A549 treated with Hydrocortisone at 1 μM for 4 hours (cell line): Measurements from ENCODE around the gene EXOC6. TPM values are rescaled to one million over a fixed set of nuclear protein-coding genes. Genes with fewer than 3 reads are reported as not detected.

ENCODE experiments used
- total RNA-seq: library from RNA; stranded (reverse); fragments of 200-300 nt; extraction: Qiagen RNA extraction; gene quantifications from 5 replicates; pipeline ENCODE4 v1.2.3, GENCODE V29; 2022

Gene EXOC6, protein sequence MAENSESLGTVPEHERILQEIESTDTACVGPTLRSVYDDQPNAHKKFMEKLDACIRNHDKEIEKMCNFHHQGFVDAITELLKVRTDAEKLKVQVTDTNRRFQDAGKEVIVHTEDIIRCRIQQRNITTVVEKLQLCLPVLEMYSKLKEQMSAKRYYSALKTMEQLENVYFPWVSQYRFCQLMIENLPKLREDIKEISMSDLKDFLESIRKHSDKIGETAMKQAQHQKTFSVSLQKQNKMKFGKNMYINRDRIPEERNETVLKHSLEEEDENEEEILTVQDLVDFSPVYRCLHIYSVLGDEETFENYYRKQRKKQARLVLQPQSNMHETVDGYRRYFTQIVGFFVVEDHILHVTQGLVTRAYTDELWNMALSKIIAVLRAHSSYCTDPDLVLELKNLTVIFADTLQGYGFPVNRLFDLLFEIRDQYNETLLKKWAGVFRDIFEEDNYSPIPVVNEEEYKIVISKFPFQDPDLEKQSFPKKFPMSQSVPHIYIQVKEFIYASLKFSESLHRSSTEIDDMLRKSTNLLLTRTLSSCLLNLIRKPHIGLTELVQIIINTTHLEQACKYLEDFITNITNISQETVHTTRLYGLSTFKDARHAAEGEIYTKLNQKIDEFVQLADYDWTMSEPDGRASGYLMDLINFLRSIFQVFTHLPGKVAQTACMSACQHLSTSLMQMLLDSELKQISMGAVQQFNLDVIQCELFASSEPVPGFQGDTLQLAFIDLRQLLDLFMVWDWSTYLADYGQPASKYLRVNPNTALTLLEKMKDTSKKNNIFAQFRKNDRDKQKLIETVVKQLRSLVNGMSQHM
- total RNA-seq, result 11.9 to 26.7 TPM (median 14.9 TPM) in 5 replicates

DNA sequence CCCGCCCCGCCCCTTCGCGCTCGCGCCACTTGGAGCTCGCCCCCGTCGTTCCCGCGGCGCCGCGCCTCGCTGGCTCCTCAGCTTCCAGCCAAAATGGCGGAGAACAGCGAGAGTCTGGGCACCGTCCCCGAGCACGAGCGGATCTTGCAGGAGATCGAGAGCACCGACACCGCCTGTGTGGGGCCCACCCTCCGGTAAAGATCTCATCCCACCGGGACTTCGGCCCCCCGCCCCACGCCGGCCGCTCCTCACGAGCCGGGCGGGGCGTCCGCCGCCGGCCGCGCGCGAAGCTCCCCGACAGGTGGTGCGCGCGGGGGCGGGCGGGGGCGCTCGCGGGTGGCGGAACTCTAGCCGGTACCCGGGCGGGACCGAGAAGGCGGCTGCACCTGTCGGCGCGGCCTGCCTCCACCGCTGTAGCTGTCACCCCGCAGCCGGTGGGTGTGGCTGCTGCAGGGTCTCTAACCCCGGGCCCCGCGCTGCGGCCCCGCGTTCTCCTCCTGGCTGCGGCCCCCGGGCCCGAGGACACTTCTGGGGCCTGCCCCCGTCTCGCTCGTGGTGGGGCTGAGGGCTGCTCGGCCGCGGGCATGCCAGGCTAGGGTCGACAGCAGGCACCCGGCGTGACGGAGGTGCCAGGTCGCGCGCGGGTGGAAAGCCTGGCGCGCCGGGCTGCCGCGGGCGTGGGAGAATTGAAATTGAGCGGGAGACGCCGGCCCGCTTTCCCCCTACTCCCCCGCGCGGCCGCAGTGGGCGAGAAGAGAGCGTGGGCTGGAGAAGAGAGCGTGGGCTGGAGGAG lies at the start of gene EXOC6:
Gene EXOC6, plus strand, starts transcription at position 80 of the 793 bp plus-strand sequence. Its CDS starts 14 bp downstream, at position 94.

DNA sequence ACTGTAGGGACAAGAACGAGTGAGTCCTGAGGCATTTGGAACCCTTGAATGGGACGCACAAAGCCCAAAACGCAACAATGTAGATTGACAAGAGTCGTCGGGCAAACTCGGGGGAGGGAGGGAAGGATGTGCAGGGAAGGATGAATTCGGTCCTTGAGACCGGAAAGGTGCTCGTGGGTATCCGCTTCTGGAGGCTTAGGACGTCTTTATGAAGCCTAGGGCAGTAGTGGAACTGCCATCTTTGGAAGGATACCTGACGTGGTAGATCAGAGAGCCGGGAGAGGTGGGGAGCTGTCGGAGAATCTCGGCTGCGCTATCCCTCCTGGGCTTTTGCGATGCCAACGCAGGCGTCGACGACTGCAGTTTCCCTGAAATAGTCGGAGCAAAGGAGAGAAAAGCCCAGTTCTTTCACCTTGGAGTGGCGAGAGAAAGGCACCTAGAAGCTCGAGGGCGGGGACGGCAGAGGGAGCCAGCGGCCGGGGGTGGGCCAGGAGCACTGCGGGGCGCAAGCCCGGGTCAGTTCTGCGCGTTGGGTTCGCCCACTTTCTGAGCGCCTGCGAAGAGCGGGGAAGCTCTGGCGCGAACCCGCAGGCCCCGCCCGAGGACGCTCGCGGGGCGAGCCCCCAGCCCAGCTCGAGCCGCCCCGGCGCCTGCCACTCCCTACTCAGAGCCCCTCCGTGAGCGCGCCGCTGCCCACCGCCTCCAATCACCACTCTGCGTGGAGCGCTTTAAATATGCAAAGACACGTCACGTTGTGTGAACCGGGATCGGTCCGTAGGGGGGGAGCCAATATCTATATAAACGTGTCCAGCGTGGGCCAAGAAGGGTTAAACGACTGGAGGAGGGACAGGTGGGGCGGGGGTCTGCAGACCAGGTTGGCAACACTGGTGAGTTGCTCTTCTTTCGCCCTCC lies 211.9 kb downstream of the EXOC6 start, which contains the start of gene CYP26C1:
Gene CYP26C1, plus strand, starts transcription at position 824 of the 912 bp plus-strand sequence. CDS start 466 bp downstream, outside the sequence.

DNA sequence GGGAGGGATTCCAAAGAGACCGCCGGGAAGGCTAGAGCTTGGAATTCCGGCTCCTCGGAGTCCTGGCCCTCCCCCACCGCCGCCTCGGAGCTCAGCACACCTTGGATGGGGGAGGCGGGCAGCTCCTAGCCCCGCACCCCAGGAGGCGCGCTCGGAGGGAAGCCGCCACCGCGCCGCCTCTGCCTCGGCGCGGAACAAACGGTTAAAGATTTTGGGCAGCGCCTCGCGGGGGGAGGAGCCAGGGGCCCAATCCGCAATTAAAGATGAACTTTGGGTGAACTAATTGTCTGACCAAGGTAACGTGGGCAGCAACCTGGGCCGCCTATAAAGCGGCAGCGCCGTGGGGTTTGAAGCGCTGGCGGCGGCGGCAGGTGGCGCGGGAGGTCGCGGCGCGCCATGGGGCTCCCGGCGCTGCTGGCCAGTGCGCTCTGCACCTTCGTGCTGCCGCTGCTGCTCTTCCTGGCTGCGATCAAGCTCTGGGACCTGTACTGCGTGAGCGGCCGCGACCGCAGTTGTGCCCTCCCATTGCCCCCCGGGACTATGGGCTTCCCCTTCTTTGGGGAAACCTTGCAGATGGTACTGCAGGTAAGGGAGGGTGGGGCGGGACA lies 225.3 kb downstream of the EXOC6 start, which contains the start of gene CYP26A1:
Gene CYP26A1, plus strand, starts transcription at position 355 of the 608 bp plus-strand sequence. Its CDS starts 42 bp downstream, at position 397.

Other genes with a start within 250 kb of the EXOC6 start
- gene HHEX, start 158.6 kb upstream of the EXOC6 start, total RNA-seq, result 10.7 to 12.2 TPM (median 11.7 TPM) in 5 replicates
- gene CYP26C1, start 212.3 kb downstream of the EXOC6 start, total RNA-seq, result not detected in 5 replicates
- 1.7 to 2.9 TPM (median 2.4 TPM) in 5 replicates for gene CYP26A1, start 225.4 kb downstream of the EXOC6 start, total RNA-seq